Keratinocyte (primary cell): ENCODE measurements around the gene BTBD16. TPM values are rescaled to one million over a fixed set of nuclear protein-coding genes. Genes with fewer than 3 reads are reported as not detected.
A peak's percentile ranks its signal among the peaks of the same experiment; 100 is the strongest.

ENCODE experiments used
- DNase-seq: peaks from one replicate; pipeline ENCODE4 v3.0.0-alpha.2; 2011; ENCODE audit warnings: low read depth, missing footprints, low spot score
- FAIRE-seq: peaks from 2 replicates; lab custom pipeline; 2011; peaks lifted over from hg19 to GRCh38; lab: Jason Lieb, UNC
- H2AFZ ChIP-seq: 2 replicates; pipeline ENCODE4 v1.6.0; 2012; ENCODE audit warnings: low read length, control low read depth, inconsistent platforms; ENCODE audit not compliant: control insufficient read depth
- H3K27ac ChIP-seq: 2 replicates; pipeline ENCODE4 v1.5.1; 2011; ENCODE audit warnings: low read length; ENCODE audit not compliant: control insufficient read depth, insufficient read depth
- H3K27me3 ChIP-seq: 3 replicates; pipeline ENCODE4 v1.6.0; 2011; ENCODE audit warnings: low read length; ENCODE audit not compliant: control insufficient read depth, insufficient read depth; ENCODE audit errors: extremely low read depth
- H3K36me3 ChIP-seq, 2 experiments: 2 replicates in 1 of 2; 3 replicates in 1 of 2; pipeline ENCODE4 v1.5.1; 2011; ENCODE audit warnings: low read length in 2 of 2, mild to moderate bottlenecking in 1 of 2; ENCODE audit not compliant: control insufficient read depth in 2 of 2, insufficient read depth in 2 of 2; ENCODE audit errors: extremely low read depth in 1 of 2
- H3K4me1 ChIP-seq: 3 replicates; pipeline ENCODE4 v1.5.1; 2011; ENCODE audit warnings: low read length; ENCODE audit not compliant: control insufficient read depth, insufficient read depth; ENCODE audit errors: extremely low read depth
- H3K4me2 ChIP-seq: 3 replicates; pipeline ENCODE4 v1.6.0; 2011; ENCODE audit warnings: low read depth, low read length; ENCODE audit not compliant: control insufficient read depth, insufficient read depth; ENCODE audit errors: extremely low read depth
- H3K4me3 ChIP-seq, 3 experiments: fragments of 200-600 bp in 1 of 3; sonication (generic) in 1 of 3; 2 replicates in 2 of 3; 3 replicates in 1 of 3; pipeline ENCODE4 v1.5.1; 2011 to 2016; ENCODE audit warnings: low read length in 3 of 3, mild to moderate bottlenecking in 3 of 3, control low read depth in 2 of 3, inconsistent platforms in 1 of 3, low read depth in 1 of 3, mixed read lengths in 1 of 3, mixed run types in 1 of 3, moderate library complexity in 1 of 3; ENCODE audit not compliant: control insufficient read depth in 2 of 3, insufficient read depth in 2 of 3; ENCODE audit errors: extremely low read depth in 1 of 3
- H3K79me2 ChIP-seq: 2 replicates; pipeline ENCODE4 v1.6.0; 2012; ENCODE audit warnings: low read length; ENCODE audit not compliant: control insufficient read depth, insufficient read depth
- H3K9ac ChIP-seq: 3 replicates; pipeline ENCODE4 v1.6.0; 2011; ENCODE audit warnings: low read length; ENCODE audit not compliant: control insufficient read depth, insufficient read depth; ENCODE audit errors: extremely low read depth
- H3K9me1 ChIP-seq: 3 replicates; pipeline ENCODE4 v1.6.0; 2011; ENCODE audit warnings: low read length; ENCODE audit not compliant: control insufficient read depth, insufficient read depth; ENCODE audit errors: extremely low read depth
- H3K9me3 ChIP-seq: 2 replicates; pipeline ENCODE4 v1.5.1; 2012; ENCODE audit warnings: low read depth, low read length; ENCODE audit not compliant: control insufficient read depth
- H4K20me1 ChIP-seq: 3 replicates; pipeline ENCODE4 v1.6.0; 2011; ENCODE audit warnings: low read length; ENCODE audit not compliant: control insufficient read depth, insufficient read depth; ENCODE audit errors: extremely low read depth
- EZH2 ChIP-seq: IDR thresholded peaks from one replicate; pipeline ENCODE4 v1.6.1; 2012; ENCODE audit warnings: inconsistent platforms, mild to moderate bottlenecking, low read length, moderate library complexity
- dilution Hi-C: fragments of 300-500 bp; cut with MboI; formaldehyde crosslinking; loops from one replicate; pipeline ENCODE4 v1.7.0; 2020; ENCODE audit warnings: low sequenced_read_pairs; ENCODE audit not compliant: extremely low pct_ligation_motif_present
- polyA plus RNA-seq, 5 experiments: library from polyadenylated mRNA; depleted of rRNA in 3 of 5; stranded (reverse) in 3 of 5; stranded (forward) in 1 of 5; unstranded in 1 of 5; fragments of >200 nt; gene quantifications; 1 replicate in 1 of 5; 2 replicates in 3 of 5; 3 replicates in 1 of 5; pipeline versions ENCODE4 v1.2.1 to v1.2.3, GENCODE V29; 2011 to 2012; ENCODE audit warnings: missing spikeins in 2 of 5, low read depth in 1 of 5, low replicate concordance in 1 of 5
- TF ChIP-seq, protein P1 (sequence below), 3 experiments: IDR thresholded peaks in 1 of 3; conservative IDR thresholded peaks in 1 of 3; optimal IDR thresholded peaks in 1 of 3; 2 replicates in 2 of 3; 3 replicates in 1 of 3; pipeline versions ENCODE3 to v1.5.1; 2011; ENCODE audit warnings: low read length in 3 of 3, mild to moderate bottlenecking in 3 of 3, moderate library complexity in 2 of 3, control low read depth in 1 of 3, inconsistent platforms in 1 of 3; ENCODE audit not compliant: insufficient read depth in 2 of 3; ENCODE audit errors: extremely low read depth in 1 of 3

BTBD16 gene
- polyA plus RNA-seq, 1 donor (not counting 4 experiments of a cell fraction or from before 2014, with no cell fraction given) = 4.9 TPM

DNA sequence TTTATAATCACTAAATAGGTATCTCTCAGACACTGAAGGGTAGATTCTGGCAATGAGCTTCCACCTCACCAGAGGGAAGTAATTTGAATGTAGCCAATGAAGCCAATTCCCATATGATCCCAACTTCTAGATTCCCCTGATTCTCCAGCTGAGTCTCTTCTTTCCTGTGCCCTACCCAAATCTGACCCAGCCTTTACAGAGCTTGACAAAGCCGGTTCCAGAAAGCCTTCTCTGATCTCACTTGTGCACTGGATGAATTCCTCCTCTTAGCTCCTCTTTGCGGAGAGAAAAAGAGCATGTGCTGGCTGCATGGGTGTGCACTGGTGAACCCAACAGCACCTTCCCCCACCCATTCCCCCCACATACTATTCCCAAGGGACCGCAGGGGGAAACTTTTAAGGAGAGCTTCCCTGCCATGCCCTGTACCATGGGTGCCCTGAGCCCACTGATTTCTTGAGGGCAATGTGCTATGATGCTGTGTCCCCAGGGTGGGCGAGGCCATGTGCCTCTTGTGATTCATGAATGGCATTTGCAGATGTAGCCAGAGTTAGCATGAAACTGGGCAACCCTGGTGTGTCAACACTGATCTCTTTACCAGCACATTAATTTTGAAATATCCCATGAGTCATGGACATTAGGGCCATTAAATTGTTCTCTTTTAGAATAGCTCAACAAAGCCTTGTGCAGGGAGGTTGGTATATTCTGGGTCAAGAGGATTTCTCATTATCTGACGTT is 53.0 kb downstream of the BTBD16 start:
- Histone ChIP-seq H3K4me2 (no peak overlapping the region), H3K9me1 (no peaks in the 10 kb centered on the region), H3K27ac (peak overlapping the region; percentile 27), H3K9me3 (no peaks in the 10 kb centered on the region), H3K9ac (no peak overlapping the region), H3K36me3 (no peaks in the 10 kb centered on the region), H2AFZ (no peak overlapping the region), H3K79me2 (no peaks in the 10 kb centered on the region), H3K4me1 (peaks cover 23% of the 10 kb centered on the region), H4K20me1 (no peaks in the 10 kb centered on the region), H3K27me3 (no peaks in the 10 kb centered on the region), H3K4me3 (no peak overlapping the region)
- peak; percentile 76 for FAIRE-seq
- DNase-seq = no peak
- TF ChIP-seq EZH2 = no peak
- TF ChIP-seq, protein P1, sequence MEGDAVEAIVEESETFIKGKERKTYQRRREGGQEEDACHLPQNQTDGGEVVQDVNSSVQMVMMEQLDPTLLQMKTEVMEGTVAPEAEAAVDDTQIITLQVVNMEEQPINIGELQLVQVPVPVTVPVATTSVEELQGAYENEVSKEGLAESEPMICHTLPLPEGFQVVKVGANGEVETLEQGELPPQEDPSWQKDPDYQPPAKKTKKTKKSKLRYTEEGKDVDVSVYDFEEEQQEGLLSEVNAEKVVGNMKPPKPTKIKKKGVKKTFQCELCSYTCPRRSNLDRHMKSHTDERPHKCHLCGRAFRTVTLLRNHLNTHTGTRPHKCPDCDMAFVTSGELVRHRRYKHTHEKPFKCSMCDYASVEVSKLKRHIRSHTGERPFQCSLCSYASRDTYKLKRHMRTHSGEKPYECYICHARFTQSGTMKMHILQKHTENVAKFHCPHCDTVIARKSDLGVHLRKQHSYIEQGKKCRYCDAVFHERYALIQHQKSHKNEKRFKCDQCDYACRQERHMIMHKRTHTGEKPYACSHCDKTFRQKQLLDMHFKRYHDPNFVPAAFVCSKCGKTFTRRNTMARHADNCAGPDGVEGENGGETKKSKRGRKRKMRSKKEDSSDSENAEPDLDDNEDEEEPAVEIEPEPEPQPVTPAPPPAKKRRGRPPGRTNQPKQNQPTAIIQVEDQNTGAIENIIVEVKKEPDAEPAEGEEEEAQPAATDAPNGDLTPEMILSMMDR (optimal IDR thresholded peaks at IDR 0.05 in 1 of 3, IDR thresholded peaks at IDR 0.05 in 1 of 3, conservative IDR thresholded peaks at IDR 0.05 in 1 of 3; ENCODE audit: extremely low read depth in 1 of 3, insufficient read depth in 2 of 3, low read length in 3 of 3) = no peak
- dilution Hi-C loops = no loop called here

DNA sequence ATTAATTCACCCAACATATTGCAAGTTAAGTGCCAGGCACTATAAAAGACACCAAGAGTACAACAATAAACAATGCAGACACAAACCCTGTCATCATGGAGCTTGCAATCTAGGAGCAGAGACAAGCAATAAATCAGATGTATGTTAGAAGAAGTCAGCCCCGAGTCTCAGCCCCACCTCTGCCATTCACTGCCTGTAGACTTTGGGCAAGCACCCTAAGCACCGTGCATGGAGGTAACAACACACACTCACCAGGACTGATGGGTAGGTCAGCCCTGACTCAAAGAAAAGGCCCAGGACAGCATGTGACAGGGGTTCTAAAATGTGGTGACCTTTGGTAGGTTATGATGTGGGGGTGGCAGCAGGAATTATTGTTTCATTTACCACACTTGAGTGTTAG is 54.1 kb downstream of the BTBD16 start:
- TF ChIP-seq, protein P1 (optimal IDR thresholded peaks at IDR 0.05 in 1 of 3, IDR thresholded peaks at IDR 0.05 in 1 of 3, conservative IDR thresholded peaks at IDR 0.05 in 1 of 3; ENCODE audit: extremely low read depth in 1 of 3, insufficient read depth in 2 of 3, low read length in 3 of 3) = no peak
- TF ChIP-seq EZH2 = no peak
- Histone ChIP-seq H2AFZ (no peak overlapping the region), H3K4me2 (no peak overlapping the region), H3K4me1 (peaks cover 23% of the 10 kb centered on the region), H3K79me2 (no peaks in the 10 kb centered on the region), H3K27me3 (no peaks in the 10 kb centered on the region), H3K9ac (no peak overlapping the region), H3K4me3 (no peak overlapping the region), H3K9me3 (no peaks in the 10 kb centered on the region), H4K20me1 (no peaks in the 10 kb centered on the region), H3K9me1 (no peaks in the 10 kb centered on the region), H3K27ac (no peak overlapping the region), H3K36me3 (no peaks in the 10 kb centered on the region)
- DNase-seq = no peak
- dilution Hi-C loops = no loop called here
- FAIRE-seq = no peak
